Uterus (tissue), 2 donors: Measurements from ENCODE around the gene ZFAND3.

ENCODE experiments used
- POLR2A ChIP-seq, 2 donors: fragments of 450-650 bp; IDR thresholded peaks; one replicate each; pipeline ENCODE4 v1.6.1; 2016; ENCODE audit warnings: antibody characterized with exemption in 2 of 2, mild to moderate bottlenecking in 1 of 2, moderate library complexity in 1 of 2
- TF ChIP-seq, protein P1 (sequence below), 4 experiments: fragments of 200-600 bp in 2 of 4; fragments of 450-650 bp in 2 of 4; sonication (generic) in 2 of 4; IDR thresholded peaks; one replicate each; pipeline ENCODE4 v1.5.1; 2016 to 2019; ENCODE audit warnings: antibody characterized with exemption in 4 of 4, mild to moderate bottlenecking in 2 of 4, moderate library complexity in 1 of 4

DNA sequence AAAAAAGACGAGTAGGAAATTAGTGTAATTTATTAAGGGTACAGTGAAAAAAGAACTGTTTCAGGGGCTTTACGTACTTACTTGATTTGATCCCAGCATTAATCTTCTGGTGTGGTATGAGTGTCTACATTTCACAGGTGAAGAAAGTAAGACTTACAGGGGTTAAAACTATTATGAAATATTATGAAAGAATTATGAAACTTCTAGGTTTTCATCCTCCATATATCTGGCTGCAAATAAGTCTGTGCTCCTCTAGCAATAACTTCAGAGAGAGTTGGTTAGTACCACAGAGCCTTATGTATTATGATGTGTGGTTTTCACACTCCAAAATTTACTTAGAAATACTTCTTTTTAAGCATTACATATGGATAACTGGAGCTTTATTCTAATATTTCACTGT is 41.9 kb downstream of the ZFAND3 start:
- TF ChIP-seq, protein P1, sequence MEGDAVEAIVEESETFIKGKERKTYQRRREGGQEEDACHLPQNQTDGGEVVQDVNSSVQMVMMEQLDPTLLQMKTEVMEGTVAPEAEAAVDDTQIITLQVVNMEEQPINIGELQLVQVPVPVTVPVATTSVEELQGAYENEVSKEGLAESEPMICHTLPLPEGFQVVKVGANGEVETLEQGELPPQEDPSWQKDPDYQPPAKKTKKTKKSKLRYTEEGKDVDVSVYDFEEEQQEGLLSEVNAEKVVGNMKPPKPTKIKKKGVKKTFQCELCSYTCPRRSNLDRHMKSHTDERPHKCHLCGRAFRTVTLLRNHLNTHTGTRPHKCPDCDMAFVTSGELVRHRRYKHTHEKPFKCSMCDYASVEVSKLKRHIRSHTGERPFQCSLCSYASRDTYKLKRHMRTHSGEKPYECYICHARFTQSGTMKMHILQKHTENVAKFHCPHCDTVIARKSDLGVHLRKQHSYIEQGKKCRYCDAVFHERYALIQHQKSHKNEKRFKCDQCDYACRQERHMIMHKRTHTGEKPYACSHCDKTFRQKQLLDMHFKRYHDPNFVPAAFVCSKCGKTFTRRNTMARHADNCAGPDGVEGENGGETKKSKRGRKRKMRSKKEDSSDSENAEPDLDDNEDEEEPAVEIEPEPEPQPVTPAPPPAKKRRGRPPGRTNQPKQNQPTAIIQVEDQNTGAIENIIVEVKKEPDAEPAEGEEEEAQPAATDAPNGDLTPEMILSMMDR (IDR thresholded peaks at IDR 0.05): no peak
- TF ChIP-seq POLR2A (IDR thresholded peaks at IDR 0.05): no peak
